ENCODE measurements around the gene MTUS2.

MTUS2 gene

DNA sequence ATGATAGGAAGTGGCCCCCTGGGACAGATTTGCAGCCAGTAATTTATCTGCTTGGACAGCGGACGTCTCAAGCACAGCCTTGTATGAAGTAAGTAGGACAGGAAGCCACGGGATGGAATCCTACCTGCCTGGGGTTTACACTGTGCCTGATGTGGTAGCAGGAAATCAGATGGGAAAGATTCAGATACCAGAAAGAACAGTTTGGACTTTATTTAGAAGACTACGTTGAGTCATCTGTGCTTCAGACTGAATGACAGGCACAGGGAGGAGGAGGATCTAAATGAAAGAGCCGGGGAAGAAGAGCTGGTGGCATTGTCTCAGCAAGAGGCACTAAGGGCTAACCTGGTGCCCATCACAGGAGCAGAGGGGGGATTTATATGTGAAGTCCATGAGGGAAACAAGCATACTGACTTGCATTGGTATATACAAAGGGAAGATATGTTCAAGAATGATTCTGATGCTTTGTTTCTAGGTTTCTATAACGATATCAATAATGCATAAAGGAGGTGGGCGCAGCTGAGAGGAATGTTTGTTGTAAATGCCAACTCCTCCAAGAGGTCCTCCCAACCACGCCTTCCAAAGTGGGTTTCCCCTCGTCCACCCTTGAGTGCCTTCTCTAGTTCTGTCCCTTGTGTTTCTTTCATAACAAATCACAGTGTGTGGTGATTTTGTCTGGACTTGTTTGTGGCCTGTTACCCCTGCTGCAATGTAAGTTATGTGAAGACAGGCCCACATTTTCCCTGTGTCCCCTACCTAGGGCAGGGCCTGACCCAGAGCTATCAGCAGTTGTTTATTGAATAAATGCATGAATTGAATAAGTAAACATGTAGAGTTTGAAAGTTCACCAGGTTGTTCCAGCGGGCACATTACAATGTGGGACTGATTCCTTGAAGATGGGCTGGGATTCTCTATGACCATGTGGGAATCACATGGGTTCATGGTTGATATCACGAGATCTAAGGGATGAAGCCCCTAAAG is 446.9 kb downstream of the MTUS2 start:
- DNase-seq: no peak

GRCh38 chr13:29270271-29270985 is 450.3 kb downstream of the MTUS2 start:
- DNase-seq: no peak

GRCh38 chr13:29271606-29272005 is 451.5 kb downstream of the MTUS2 start:
- no peak for DNase-seq

DNA sequence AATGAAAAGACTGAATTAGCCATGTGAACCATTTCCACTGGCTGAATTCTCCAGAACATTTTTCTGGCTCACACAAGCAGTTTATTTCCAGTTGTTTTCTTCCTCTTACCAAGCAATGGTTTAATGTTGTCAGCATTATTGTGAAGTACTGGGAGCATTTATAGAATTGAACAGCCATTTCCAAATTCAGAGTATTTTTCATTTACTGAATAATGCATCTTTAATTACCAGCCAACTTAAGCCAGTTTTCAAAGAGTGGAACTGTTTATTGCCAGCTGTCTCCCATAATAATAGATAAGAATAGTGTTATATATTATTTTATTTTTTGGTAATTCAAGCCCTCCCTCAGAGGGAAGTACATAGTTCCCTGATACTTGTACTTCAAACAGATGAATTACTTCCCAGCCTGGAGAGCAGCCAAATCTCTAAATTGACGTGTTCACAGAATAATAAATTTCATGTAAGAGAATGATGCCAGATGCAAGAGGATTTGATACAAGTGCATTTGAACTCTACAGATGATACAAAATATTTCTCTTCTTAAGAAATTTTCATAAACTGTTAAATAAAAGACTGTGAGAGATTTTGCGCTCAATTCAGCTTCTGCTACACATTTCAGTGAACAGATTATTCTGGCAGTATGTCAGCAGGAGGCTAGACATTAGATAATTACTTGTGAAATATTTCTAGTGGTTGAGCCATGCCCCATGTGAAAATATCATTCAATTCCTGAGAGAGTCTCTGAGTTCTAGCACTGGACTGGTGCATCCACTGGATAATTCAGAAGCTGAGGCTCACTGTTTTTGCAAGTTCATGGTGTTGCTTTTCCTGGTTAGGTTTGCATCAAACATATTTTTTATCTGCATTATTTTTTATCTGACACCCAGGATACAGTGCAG is 459.5 kb downstream of the MTUS2 start:
- DNase-seq: no peak

DNA sequence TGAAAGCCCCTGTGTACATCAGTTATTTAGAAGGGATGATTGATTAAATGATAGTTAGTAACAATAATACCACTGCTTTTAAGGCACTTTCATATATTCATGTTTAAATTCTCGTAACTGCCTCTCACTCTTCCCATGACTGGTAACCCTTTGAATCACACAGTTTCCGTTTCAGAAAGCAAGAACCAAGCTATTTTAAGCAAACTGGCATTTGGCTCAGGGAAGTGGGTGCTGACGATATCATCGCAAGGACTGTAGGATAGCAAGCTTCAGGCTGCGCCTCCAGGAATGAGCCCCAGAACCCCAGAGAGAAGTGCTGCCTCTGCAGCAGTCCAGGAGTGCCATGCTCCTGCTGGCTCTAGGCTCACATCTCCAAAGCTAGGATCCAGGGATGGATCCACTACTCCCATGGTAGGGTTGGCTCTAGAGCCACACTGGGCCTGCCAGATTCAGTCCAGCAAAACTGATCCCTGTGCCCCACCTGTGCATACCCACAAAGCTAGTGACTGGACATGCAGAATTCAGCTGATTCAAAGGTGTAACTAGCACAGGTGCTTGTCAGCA is 461.9 kb downstream of the MTUS2 start:
- no peak for DNase-seq

- DNase-seq: no peak
These were observed 464.6 kb downstream of the MTUS2 start for GRCh38 chr13:29284726-29285125.

GRCh38 chr13:29287237-29287636 is 467.1 kb downstream of the MTUS2 start:
- no peak for DNase-seq

DNA sequence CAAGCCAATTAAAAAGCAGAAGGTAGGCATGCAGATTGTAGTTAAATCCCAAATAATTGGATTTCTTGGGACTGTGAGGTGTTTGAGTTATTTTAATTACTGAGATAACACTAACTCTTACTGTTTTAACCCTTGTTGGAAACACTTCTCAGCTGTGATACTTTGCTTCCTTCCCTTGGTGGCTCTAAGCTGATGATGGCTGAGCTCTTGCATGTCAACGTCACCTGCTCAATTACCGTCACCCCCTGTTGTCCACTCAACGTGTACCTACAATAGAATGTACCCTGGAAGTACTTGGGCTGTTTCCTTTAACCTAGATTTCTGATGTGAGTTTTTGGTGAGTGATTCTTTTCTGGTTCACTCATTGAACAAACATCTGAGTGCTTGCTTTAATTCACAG is 471.9 kb downstream of the MTUS2 start:
- DNase-seq: no peak

DNA sequence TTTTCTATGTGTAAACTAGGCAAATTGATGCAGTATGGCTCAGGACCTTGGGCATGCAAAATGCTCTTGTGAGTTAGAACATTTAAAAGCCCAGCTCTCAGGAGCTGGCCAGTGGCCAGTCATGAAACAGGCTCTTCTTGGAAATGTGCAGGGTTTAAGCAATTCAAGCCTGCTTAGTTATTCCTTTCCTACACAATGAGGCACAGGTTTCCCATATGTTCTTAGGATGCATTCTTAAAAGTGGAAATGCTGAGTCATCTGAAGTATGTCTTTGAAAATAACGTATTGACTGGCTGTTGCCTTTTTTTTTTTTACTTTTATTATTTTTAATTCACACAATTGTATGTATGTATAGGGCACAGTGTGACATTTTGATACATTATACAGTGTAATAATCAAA is 474.7 kb downstream of the MTUS2 start:
- DNase-seq: no peak

GRCh38 chr13:29301027-29301426 is 480.9 kb downstream of the MTUS2 start:
- no peak for DNase-seq

- DNase-seq: no peak
These were observed 484.0 kb downstream of the MTUS2 start for GRCh38 chr13:29304148-29304547.

- DNase-seq: no peak
These were observed 490.7 kb downstream of the MTUS2 start for GRCh38 chr13:29310806-29311205.

GRCh38 chr13:29315847-29316246 is 495.7 kb downstream of the MTUS2 start:
- DNase-seq: no peak

- DNase-seq: no peak
These were observed 497.7 kb downstream of the MTUS2 start for GRCh38 chr13:29317828-29318227.

DNA sequence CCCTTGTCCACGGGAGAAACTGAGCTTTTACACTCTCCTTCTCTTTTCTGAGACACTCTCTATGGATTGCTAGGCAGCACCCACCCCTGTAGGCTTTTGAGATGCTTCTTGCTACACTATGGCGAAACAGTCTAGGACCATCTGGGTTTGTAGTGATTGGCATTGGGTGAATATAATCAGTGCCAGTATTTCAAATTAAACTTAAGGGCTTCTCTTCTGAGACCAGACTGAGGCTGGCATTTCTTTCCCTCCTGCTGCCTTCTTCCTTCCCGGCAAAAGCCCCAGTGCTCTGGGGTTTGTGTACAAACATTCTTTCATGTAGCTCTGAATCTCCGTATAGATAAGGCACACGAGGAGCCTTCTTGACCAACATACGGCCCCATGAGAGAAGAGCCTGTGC is 498.6 kb downstream of the MTUS2 start:
- no peak for DNase-seq

DNA sequence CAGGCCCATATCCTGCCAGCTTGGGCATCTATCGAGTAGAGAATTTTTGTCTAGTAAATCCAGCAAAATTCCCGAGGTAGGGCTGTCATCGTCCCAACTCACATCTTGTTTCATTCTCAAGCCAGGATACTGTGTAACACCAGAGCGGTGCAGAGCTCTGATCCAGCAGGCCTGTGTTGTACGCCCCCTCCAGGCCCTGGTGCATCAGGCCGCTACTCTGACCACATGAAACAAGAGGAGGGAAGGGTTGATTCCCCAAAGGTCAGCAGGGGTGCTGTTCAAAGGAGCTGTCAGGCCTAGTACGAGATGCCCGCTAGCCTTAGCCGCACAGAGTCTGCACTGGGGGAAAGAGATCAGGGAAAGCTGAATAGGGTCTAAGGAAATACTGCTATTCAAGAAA is 499.3 kb downstream of the MTUS2 start:
- DNase-seq: no peak

- no peak for DNase-seq
These were observed 503.8 kb downstream of the MTUS2 start for GRCh38 chr13:29323954-29324353.

DNA sequence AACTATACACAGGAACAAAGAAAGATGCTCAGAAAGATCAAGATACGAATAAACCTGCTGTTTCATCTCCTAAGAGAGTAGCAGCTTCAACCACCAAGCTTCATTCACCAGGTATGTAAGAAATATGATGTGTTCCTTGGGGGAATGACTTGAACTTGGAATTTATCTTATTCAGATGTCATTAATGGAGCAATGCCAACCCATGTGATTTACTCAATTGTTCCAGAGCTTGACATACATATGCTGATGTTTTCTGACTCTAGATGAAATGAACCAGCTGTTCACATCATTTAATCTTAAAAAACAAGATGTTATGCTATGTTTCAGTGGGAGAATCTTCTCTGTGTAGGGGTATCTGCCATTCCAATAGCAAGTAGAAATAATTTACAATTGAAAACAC is 504.5 kb downstream of the MTUS2 start:
- DNase-seq: no peak

GRCh38 chr13:29328501-29328900 is 508.4 kb downstream of the MTUS2 start:
- no peak for DNase-seq

DNA sequence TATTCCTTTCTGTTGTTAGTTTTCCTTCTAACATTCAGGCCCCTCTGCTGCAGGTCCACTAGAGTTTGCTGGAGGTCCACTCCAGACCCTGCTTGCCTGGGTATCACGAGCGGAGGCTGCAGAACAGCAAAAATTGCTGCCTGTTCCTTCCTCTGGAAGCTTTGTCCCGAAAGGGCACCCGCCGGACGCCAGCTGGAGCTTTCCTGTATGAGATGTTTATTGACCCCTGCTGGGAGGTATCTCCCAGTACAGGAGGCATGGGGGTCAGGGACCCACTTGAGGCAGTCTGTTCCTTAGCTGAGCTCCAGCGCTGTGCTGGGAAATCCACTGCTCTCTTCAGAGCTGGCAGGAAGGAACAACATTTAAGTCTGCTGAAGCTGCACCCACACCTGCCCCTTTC is 516.2 kb downstream of the MTUS2 start:
- no peak for DNase-seq

DNA sequence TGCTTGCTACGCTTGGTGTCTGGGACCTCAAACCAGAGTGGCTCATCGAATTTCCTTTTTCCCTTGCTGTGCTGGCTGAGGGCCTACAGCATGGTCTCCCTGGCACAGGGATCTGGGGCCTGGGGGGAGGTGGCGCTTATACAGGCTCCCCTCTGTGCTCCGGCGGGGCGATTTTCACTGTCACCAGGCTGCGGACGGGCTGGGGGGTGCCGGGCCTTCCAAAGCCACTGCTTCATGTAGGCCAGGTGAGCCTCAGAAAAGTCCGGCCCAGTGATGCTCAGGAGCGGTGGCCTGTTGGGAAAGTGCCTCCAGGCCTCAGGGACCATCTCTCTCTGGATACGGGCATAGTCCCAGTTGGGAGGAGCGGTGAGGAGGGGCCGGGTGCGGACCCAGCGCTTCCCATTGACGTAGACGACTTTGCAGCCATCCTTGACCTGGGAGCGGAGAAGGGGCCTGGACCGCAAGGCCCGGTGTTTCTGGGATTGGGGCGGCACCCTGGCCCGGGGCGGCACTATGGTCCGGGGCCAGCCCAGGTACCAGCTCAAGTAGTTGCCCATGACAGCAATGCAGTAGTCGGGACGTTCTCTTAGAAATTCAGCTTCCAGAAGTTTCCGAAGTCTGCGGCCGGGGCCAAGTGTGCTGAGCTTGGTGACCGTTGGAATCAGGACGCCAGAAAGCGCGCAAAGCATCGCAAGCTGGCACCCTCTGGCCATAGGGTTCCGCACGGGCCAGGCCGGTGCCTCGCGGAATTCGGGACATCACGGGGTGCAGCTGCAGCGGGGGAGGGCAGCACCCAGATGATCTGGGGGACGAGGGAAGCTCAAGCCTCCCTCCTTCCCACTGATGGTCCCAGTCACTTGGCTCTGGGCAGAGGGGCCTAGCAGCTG is 519.5 kb downstream of the MTUS2 start:
- DNase-seq: no peak
